Kidney (tissue), 22 donors: ENCODE measurements around the gene OR51M1. TPM values are rescaled to one million over a fixed set of nuclear protein-coding genes. Genes with fewer than 3 reads are reported as not detected.
"Not testable (repeated sequence)": the region's sequence is repeated elsewhere in the genome, so short reads cannot be mapped to it uniquely, and the experiment has no call there.

Source experiments
- DNase-seq, 5 donors: peaks; one replicate each; pipeline ENCODE4 v3.0.0-alpha.2; 2013 to 2020
- FAIRE-seq: peaks from 2 replicates; lab custom pipeline; 2012; peaks lifted over from hg19 to GRCh38; lab: Jason Lieb, UNC
- H3K27ac ChIP-seq, 2 donors: one replicate each; pipeline ENCODE4 v1.7.0; 2013; ENCODE audit warnings: low read depth in 2 of 2, low read length in 2 of 2, inconsistent platforms in 1 of 2
- H3K27me3 ChIP-seq: one replicate; pipeline ENCODE4 v1.7.1; 2013; ENCODE audit warnings: low read length, inconsistent platforms; ENCODE audit not compliant: control insufficient read depth, insufficient read depth
- H3K36me3 ChIP-seq, 3 donors: one replicate each; pipeline versions ENCODE4 v1.7.0 to v1.7.1; 2013; ENCODE audit warnings: low read length in 3 of 3, control low read depth in 1 of 3, inconsistent platforms in 1 of 3; ENCODE audit not compliant: insufficient read depth in 3 of 3, control insufficient read depth in 2 of 3
- H3K4me1 ChIP-seq, 3 donors: one replicate each; pipeline versions ENCODE4 v1.7.0 to v1.7.1; 2013; ENCODE audit warnings: low read length in 3 of 3, inconsistent platforms in 1 of 3, low read depth in 1 of 3; ENCODE audit not compliant: control insufficient read depth in 2 of 3, insufficient read depth in 2 of 3
- H3K4me3 ChIP-seq, 3 donors: one replicate each; pipeline versions ENCODE4 v1.7.0 to v1.8.1; 2013; ENCODE audit warnings: low read length in 3 of 3, control low read depth in 1 of 3, inconsistent platforms in 1 of 3
- H3K9ac ChIP-seq, 3 donors: one replicate each; pipeline versions ENCODE4 v1.7.0 to v1.7.1; 2013; ENCODE audit warnings: low read length in 3 of 3, control low read depth in 1 of 3, inconsistent platforms in 1 of 3
- H3K9me3 ChIP-seq, 3 donors: one replicate each; pipeline versions ENCODE4 v1.7.0 to v1.7.1; 2013; ENCODE audit warnings: low read length in 3 of 3, control low read depth in 1 of 3, inconsistent platforms in 1 of 3; ENCODE audit not compliant: control insufficient read depth in 2 of 3, insufficient read depth in 1 of 3
- intact Hi-C: fragments of 100-400 bp; cut with DNase I; formaldehyde crosslinking; loops from one replicate; pipeline ENCODE4 v1.11.1; 2022
- long read RNA-seq, 10 donors: library from polyadenylated mRNA in 1 of 10; unstranded in 1 of 10; transcript quantifications; one replicate each; pipeline ENCODE4 v2.0.0 and lab custom pipeline, GENCODE V29; 2021 to 2026
- polyA plus RNA-seq: library from polyadenylated mRNA; stranded (reverse); fragments of 350-450 nt; fragmentation: Illumina TruSeq; extraction: RNeasy Lipid Tissue Mini Kit (QIAGEN cat#74804); gene quantifications from one replicate; pipeline ENCODE4 v1.2.3, GENCODE V29; 2014; ENCODE audit warnings: low read depth, low replicate concordance; ENCODE audit not compliant: insufficient read depth
- total RNA-seq: library from RNA; stranded (reverse); fragmentation: NEBNext Ultra II Directional; extraction: Animal tissue kit (Norgen Biotek cat#: 25700); gene quantifications from one replicate; pipeline ENCODE4 v1.2.1, GENCODE V29; 2021
- TF ChIP-seq, protein P1 (sequence below): IDR thresholded peaks from 3 replicates; pipeline ENCODE4 v1.5.1; 2012; ENCODE audit warnings: mild to moderate bottlenecking, moderate library complexity, borderline replicate concordance; ENCODE audit not compliant: insufficient read depth; ENCODE audit errors: extremely low read depth
- donor health status: control.
- donor health status: control.
- donor health status: control.
- donor health status: control.
- donor health status: control.
- donor health status: DM: yes; HTN: yes; CAD: no.
- donor health status: Normal renal cell carcinoma (clear cell type).

OR51M1 gene
- total RNA-seq (not detected), polyA plus RNA-seq (not detected)
- long read RNA-seq, donor 1: 0 reads
- long read RNA-seq, donor 2: 0 reads
- long read RNA-seq, donor 3: 0 reads
- long read RNA-seq, donor 4: 0 reads
- long read RNA-seq, donor 5: 0 reads
- long read RNA-seq, donor 6: 0 reads
- long read RNA-seq, donor 7: 0 reads
- long read RNA-seq, donor 8: 0 reads
- long read RNA-seq, donor 9: 0 reads
- long read RNA-seq, donor 10: 0 reads

DNA sequence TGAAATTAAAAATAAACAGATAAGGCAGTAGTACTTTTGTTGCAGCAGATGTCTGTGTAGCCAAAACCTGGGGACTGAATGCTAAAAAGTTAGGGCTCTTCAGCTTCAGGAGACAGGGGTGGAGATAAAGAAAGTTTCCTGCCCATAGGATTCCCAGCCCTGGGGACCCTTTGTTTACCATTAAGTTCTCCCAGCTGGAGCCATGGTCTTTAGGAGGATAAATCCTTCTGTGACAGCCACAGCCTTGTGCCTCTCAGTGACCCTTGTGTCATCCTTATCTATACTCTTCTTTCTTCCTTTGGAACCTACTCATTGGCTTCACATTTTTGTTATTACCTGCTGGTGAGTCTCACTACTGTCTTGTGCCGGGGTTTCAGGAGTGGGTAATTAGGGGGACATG, at the start of gene OR51M1:
TSS of gene OR51M1 (plus strand) at position 237 of the 400 bp plus-strand sequence. CDS start 5,587 bp downstream, outside the sequence.
- TF ChIP-seq, protein P1, sequence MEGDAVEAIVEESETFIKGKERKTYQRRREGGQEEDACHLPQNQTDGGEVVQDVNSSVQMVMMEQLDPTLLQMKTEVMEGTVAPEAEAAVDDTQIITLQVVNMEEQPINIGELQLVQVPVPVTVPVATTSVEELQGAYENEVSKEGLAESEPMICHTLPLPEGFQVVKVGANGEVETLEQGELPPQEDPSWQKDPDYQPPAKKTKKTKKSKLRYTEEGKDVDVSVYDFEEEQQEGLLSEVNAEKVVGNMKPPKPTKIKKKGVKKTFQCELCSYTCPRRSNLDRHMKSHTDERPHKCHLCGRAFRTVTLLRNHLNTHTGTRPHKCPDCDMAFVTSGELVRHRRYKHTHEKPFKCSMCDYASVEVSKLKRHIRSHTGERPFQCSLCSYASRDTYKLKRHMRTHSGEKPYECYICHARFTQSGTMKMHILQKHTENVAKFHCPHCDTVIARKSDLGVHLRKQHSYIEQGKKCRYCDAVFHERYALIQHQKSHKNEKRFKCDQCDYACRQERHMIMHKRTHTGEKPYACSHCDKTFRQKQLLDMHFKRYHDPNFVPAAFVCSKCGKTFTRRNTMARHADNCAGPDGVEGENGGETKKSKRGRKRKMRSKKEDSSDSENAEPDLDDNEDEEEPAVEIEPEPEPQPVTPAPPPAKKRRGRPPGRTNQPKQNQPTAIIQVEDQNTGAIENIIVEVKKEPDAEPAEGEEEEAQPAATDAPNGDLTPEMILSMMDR: no peak
- intact Hi-C loops: no loop called here
- no peaks in the 10 kb centered on the region for H3K27me3 ChIP-seq
- no peak within 1 kb of the TSS for H3K27ac ChIP-seq
- H3K9ac ChIP-seq: no peak within 1 kb of the TSS
- no peak within 1 kb of the TSS for H3K4me3 ChIP-seq
- H3K36me3 ChIP-seq: no peaks in the 10 kb centered on the region
- no peak for DNase-seq
- no peak for FAIRE-seq
- H3K9me3 ChIP-seq: no peaks in the 10 kb centered on the region
- no peaks in the 10 kb centered on the region for H3K4me1 ChIP-seq

GRCh38 chr11:5335170-5335569, 48.4 kb upstream of the OR51M1 start:
- no peak for FAIRE-seq
- TF ChIP-seq, protein P1: no peak

DNA sequence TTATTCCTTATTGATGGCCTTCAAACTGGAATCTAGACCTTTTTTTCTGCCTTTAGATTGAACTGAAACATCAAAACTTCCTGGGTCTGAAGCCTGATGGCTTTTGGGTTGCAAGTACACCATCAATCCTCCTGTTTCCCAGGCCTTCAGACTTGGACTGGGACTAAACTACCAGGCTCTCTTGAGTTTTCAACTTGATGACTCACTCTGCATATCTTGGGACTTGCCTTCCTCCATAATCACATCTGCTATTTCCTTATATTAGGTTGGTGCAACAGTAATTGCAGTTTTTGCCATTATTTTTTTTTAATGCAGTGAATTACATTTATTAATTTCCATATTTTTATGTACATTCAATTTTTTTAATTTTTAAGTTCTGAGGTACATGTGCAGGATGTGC, 47.3 kb upstream of the OR51M1 start:
- no peaks in the 10 kb centered on the region for H3K27me3 ChIP-seq
- TF ChIP-seq, protein P1: no peak
- H3K9me3 ChIP-seq: no peaks in the 10 kb centered on the region
- no peak overlapping the region for H3K4me3 ChIP-seq
- no peaks in the 10 kb centered on the region for H3K36me3 ChIP-seq
- no peak for DNase-seq
- FAIRE-seq: no peak
- intact Hi-C loops: no loop called here
- no peak overlapping the region for H3K27ac ChIP-seq
- no peaks in the 10 kb centered on the region for H3K4me1 ChIP-seq
- H3K9ac ChIP-seq: no peak overlapping the region

More at GRCh38 chr11:5335170-5335569, 48.4 kb upstream of the OR51M1 start:
- intact Hi-C loops: no loop called here
- Histone ChIP-seq H3K4me3 (no peak overlapping the region), H3K27ac (no peak overlapping the region), H3K36me3 (no peaks in the 10 kb centered on the region), H3K4me1 (no peaks in the 10 kb centered on the region), H3K9ac (no peak overlapping the region), H3K27me3 (no peaks in the 10 kb centered on the region), H3K9me3 (no peaks in the 10 kb centered on the region)
- DNase-seq: no peak

DNA sequence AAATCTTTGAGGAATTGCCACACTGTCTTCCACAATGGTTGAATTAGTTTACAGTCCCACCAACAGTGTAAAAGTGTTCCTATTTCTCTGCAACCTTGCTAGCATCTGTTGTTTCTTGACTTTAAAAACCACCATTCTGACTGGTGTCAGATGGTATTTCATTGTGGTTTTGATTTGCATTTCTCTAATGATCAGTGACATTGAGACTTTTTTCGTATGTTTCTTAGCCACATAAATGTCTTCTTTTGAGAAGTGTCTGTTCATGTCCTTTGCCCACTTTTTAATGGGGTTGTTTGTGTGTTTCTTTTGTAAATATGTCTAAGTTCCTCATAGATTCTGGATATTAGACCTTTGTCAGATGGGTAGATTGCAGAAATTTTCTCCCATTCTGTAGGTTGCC, 46.4 kb upstream of the OR51M1 start:
- H3K4me3 ChIP-seq, H3K9me3 ChIP-seq, H3K27me3 ChIP-seq, intact Hi-C loops, H3K9ac ChIP-seq, H3K27ac ChIP-seq, H3K4me1 ChIP-seq, H3K36me3 ChIP-seq, FAIRE-seq, DNase-seq: not testable (repeated sequence)
